ENCODE results near the gene TMEM161A. TPM values are rescaled to one million over a fixed set of nuclear protein-coding genes. Genes with fewer than 3 reads are reported as not detected.

The TMEM161A gene
- total RNA-seq, 1 donor from 2014 or later, result 25.1 TPM

GRCh38 chr19:19098084-19098702 lies 40.1 kb downstream of the TMEM161A start:
- H3K27me3 Mint-ChIP-seq (ENCODE audit: unreplicated experiment), result peaks cover 5% of the 10 kb centered on the region
- H3K9me3 Mint-ChIP-seq (ENCODE audit: unreplicated experiment), result no peaks in the 10 kb centered on the region
- DNase-seq (ENCODE audit: low spot score), result no peak
- H3K27ac Mint-ChIP-seq (ENCODE audit: unreplicated experiment), result no peak overlapping the region
- no peaks in the 10 kb centered on the region for H3K36me3 Mint-ChIP-seq (ENCODE audit: low read depth, unreplicated experiment)
- H3K4me3 Mint-ChIP-seq (ENCODE audit: unreplicated experiment), result no peak overlapping the region
- no peak for TF ChIP-seq CTCF (IDR thresholded peaks at IDR 0.05; ENCODE audit: unreplicated experiment)
- no peaks in the 10 kb centered on the region for H3K4me1 Mint-ChIP-seq (ENCODE audit: unreplicated experiment)

- Mint-ChIP-seq H3K4me3 (ENCODE audit: unreplicated experiment) (peak overlapping the region; percentile 25), H3K27ac (ENCODE audit: unreplicated experiment) (no peak overlapping the region), H3K27me3 (ENCODE audit: unreplicated experiment) (peaks cover 7% of the 10 kb centered on the region), H3K4me1 (ENCODE audit: unreplicated experiment) (no peaks in the 10 kb centered on the region), H3K9me3 (ENCODE audit: unreplicated experiment) (no peaks in the 10 kb centered on the region), H3K36me3 (ENCODE audit: low read depth, unreplicated experiment) (no peaks in the 10 kb centered on the region)
- no peak for DNase-seq (ENCODE audit: low spot score)
- no peak for TF ChIP-seq CTCF (IDR thresholded peaks at IDR 0.05; ENCODE audit: unreplicated experiment)
Observed at GRCh38 chr19:19096641-19097627, 41.3 kb downstream of the TMEM161A start.

DNA sequence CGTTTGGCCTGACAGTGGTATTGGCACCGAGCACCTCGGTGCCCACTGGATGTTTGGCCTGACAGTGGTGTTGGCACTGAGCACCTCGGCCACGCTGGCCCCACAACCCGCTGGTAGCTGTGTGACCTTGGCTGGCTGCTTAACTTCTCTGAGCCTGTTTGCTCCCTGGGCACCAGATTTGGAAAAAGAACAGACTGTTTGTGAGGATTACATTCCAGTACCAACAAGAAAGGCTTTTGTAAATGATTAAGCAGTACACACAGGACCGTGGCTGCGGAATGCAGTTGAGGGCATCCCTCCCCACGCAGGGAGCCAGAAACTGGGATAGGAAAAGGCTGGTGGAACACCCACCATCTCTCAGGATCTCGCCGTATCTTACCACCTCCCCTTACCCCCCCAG lies 42.6 kb downstream of the TMEM161A start:
- TF ChIP-seq CTCF (IDR thresholded peaks at IDR 0.05; ENCODE audit: unreplicated experiment), result no peak
- Mint-ChIP-seq H3K4me1 (ENCODE audit: unreplicated experiment) (no peaks in the 10 kb centered on the region), H3K9me3 (ENCODE audit: unreplicated experiment) (no peaks in the 10 kb centered on the region), H3K27ac (ENCODE audit: unreplicated experiment) (no peak overlapping the region), H3K4me3 (ENCODE audit: unreplicated experiment) (no peak overlapping the region), H3K27me3 (ENCODE audit: unreplicated experiment) (peaks cover 7% of the 10 kb centered on the region), H3K36me3 (ENCODE audit: low read depth, unreplicated experiment) (no peaks in the 10 kb centered on the region)
- no peak for DNase-seq (ENCODE audit: low spot score)

GRCh38 chr19:19094513-19094912 lies 43.8 kb downstream of the TMEM161A start:
- H3K9me3 Mint-ChIP-seq (ENCODE audit: unreplicated experiment), result no peaks in the 10 kb centered on the region
- no peak for TF ChIP-seq CTCF (IDR thresholded peaks at IDR 0.05; ENCODE audit: unreplicated experiment)
- H3K36me3 Mint-ChIP-seq (ENCODE audit: low read depth, unreplicated experiment), result no peaks in the 10 kb centered on the region
- H3K27me3 Mint-ChIP-seq (ENCODE audit: unreplicated experiment), result peaks cover 6% of the 10 kb centered on the region
- H3K4me3 Mint-ChIP-seq (ENCODE audit: unreplicated experiment), result no peak overlapping the region
- H3K27ac Mint-ChIP-seq (ENCODE audit: unreplicated experiment), result no peak overlapping the region
- no peaks in the 10 kb centered on the region for H3K4me1 Mint-ChIP-seq (ENCODE audit: unreplicated experiment)
- no peak for DNase-seq (ENCODE audit: low spot score)

GRCh38 chr19:19087676-19088075 lies 50.6 kb downstream of the TMEM161A start:
- H3K27ac Mint-ChIP-seq (ENCODE audit: unreplicated experiment), result no peak overlapping the region
- H3K9me3 Mint-ChIP-seq (ENCODE audit: unreplicated experiment), result no peaks in the 10 kb centered on the region
- peaks cover 4% of the 10 kb centered on the region for H3K36me3 Mint-ChIP-seq (ENCODE audit: low read depth, unreplicated experiment)
- peaks cover 8% of the 10 kb centered on the region for H3K27me3 Mint-ChIP-seq (ENCODE audit: unreplicated experiment)
- no peaks in the 10 kb centered on the region for H3K4me1 Mint-ChIP-seq (ENCODE audit: unreplicated experiment)
- peak overlapping the region; percentile 65 for H3K4me3 Mint-ChIP-seq (ENCODE audit: unreplicated experiment)
- TF ChIP-seq CTCF (IDR thresholded peaks at IDR 0.05; ENCODE audit: unreplicated experiment), result no peak
- DNase-seq (ENCODE audit: low spot score), result no peak

Data from endothelial cell (in vitro differentiated cells).